Measurements from ENCODE around the gene NOP9. TPM values are rescaled to one million over a fixed set of nuclear protein-coding genes. Genes with fewer than 3 reads are reported as not detected.

NOP9 gene
- total and polyA plus RNA-seq, 7 donors, result 7.8 to 29.0 (median 14.6) TPM

DNA sequence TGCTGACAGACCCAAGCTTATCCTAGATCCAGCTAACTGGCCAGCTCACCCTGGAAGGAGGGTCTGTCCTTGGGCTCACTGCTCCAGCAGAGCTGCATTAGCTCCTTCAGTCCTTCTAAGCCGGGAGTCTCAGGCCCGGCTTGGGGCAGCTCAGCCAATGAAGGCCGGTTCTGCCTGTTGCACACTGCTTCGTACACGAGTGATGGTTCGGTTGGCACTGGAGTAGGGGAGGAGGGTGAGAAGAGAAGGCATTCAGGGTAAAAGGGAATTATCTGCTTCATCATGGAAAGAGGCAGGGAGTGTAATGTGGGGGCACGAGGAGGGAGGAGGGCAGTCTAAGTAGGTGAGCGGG, 38.1 kb downstream of the NOP9 start:
- no peak overlapping the region for H3K27ac ChIP-seq
- H3K36me3 ChIP-seq, result no peaks in the 10 kb centered on the region
- H3K4me3 ChIP-seq, result no peak overlapping the region
- DNase-seq, result no peak
- no peaks in the 10 kb centered on the region for H3K9me3 ChIP-seq
- H3K27me3 ChIP-seq, result peaks cover 8 to 59% (median 50%) of the 10 kb centered on the region in 3 donors
- TF ChIP-seq POLR2AphosphoS5 (IDR thresholded peaks at IDR 0.05) (no peak), EP300 (IDR thresholded peaks at IDR 0.05) (no peak), POLR2A (IDR thresholded peaks at IDR 0.05) (no peak)
- TF ChIP-seq, protein P1, sequence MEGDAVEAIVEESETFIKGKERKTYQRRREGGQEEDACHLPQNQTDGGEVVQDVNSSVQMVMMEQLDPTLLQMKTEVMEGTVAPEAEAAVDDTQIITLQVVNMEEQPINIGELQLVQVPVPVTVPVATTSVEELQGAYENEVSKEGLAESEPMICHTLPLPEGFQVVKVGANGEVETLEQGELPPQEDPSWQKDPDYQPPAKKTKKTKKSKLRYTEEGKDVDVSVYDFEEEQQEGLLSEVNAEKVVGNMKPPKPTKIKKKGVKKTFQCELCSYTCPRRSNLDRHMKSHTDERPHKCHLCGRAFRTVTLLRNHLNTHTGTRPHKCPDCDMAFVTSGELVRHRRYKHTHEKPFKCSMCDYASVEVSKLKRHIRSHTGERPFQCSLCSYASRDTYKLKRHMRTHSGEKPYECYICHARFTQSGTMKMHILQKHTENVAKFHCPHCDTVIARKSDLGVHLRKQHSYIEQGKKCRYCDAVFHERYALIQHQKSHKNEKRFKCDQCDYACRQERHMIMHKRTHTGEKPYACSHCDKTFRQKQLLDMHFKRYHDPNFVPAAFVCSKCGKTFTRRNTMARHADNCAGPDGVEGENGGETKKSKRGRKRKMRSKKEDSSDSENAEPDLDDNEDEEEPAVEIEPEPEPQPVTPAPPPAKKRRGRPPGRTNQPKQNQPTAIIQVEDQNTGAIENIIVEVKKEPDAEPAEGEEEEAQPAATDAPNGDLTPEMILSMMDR (IDR thresholded peaks at IDR 0.05), result no peak
- 95 to 96% methylated on average over 8 of the region's 8 CpGs for WGBS, 2 donors
- intact Hi-C loops (cut with DNase I), result loop anchor here (10.0 kb wide), 1 partner anchor 337 kb away; no protein-coding TSS in a partner anchor
- peaks cover 0 to 27% (median 21%) of the 10 kb centered on the region in 4 donors for H3K4me1 ChIP-seq

DNA sequence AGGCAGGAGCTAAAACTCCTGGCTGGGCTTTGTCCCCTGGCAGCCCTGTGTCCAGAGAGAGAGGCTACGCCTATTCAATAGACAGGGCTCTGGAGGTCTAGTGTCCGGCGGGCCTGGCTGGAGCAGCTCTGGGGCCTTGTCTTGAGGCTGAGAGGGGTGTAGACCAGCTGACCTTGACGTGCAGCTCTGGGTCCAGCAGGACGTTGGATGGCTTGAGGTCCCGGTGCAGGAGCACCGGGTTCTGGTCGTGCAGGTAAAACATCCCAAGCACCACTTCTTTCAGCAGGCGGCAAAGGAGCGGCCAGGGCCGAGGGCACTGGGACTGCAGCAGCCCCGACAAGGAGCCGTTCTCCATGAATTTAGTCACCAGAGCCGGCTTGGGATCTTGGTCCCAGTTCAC, 39.2 kb downstream of the NOP9 start:
- 80 to 85% methylated on average over 14 of the region's 14 CpGs for WGBS, 2 donors
- H3K27me3 ChIP-seq, result peaks cover 8 to 48% (median 42%) of the 10 kb centered on the region in 3 donors
- TF ChIP-seq, protein P1 (IDR thresholded peaks at IDR 0.05), result no peak
- TF ChIP-seq EP300 (IDR thresholded peaks at IDR 0.05), result no peak
- no peak for TF ChIP-seq POLR2A (IDR thresholded peaks at IDR 0.05)
- no peak for TF ChIP-seq POLR2AphosphoS5 (IDR thresholded peaks at IDR 0.05)
- no peak overlapping the region for H3K27ac ChIP-seq
- H3K4me3 ChIP-seq, result peak overlapping the region in 3 of 4 donors; percentile 38 to 40 (median 40)
- intact Hi-C loops (cut with DNase I), result loop anchor here (10.0 kb wide), 1 partner anchor 336 kb away; no protein-coding TSS in a partner anchor
- DNase-seq, result no peak
- H3K9me3 ChIP-seq, result no peaks in the 10 kb centered on the region
- H3K4me1 ChIP-seq, result peaks cover 0 to 18% (median 12%) of the 10 kb centered on the region in 4 donors
- H3K36me3 ChIP-seq, result no peaks in the 10 kb centered on the region

DNA sequence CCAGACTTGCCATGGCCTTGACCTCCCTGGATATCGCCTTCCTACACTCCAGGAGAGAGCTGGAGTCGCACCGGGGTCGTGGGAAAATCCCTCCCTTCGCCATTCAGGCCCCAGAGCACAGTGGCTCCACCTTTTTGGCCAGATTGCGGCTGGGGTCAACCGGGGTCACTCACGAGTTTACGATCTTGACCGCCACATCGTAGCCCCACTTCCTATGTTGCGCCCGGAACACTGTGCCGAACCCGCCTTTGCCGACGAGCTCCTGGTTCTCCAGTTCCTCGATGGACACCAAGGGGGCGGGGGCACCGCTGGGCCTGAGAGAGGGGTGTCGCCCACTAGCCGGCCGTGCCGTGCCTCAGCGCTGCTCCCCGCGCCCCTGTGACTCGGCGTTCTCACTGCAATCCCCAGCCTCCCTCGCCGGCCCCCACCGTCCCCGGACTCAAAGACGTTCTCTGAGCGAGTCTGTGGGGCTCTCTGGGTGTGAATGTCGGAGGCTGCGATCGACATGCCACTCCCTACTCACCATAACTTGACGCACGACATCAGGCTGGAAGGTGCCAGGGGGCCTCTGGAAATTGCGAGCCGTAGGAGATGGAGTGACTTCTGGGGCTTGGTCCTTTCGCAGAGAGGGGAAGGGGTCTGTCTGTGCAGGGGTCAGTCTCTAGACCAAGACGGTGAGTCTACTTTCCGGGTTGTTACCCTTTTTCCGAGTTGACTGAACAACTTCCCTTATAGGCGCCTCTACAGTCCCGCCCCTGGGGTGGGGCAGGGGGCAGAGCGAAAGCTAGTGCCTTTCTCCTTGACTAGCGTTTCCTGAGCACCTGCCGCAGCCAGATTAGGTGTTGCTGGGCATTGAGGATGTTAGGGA, 39.9 kb downstream of the NOP9 start, which contains the start of gene RIPK3:
RIPK3 (minus strand) TSS at position 708 of the 868 bp plus-strand sequence; CDS start at position 543, 165 bp downstream.
- 3 to 7% methylated on average over 51 of the region's 51 CpGs for WGBS, 2 donors
- TF ChIP-seq, protein P1 (IDR thresholded peaks at IDR 0.05), result no peak
- TF ChIP-seq POLR2A (IDR thresholded peaks at IDR 0.05), result peak in 1 of 2 donors; percentile 35
- Histone ChIP-seq H3K4me3 (peak within 1 kb of the TSS in 3 of 4 donors; percentile 38 to 40 (median 40)), H3K27ac (peak within 1 kb of the TSS in 3 of 4 donors; percentile 25 to 64 (median 49)), H3K9me3 (no peaks in the 10 kb centered on the region), H3K36me3 (no peaks in the 10 kb centered on the region), H3K27me3 (peaks cover 5 to 42% (median 36%) of the 10 kb centered on the region in 3 donors), H3K4me1 (peaks cover 0 to 11% (median 7%) of the 10 kb centered on the region in 4 donors)
- DNase-seq, result no peak
- intact Hi-C loops (cut with DNase I), result loop anchor here (10.0 kb wide), 1 partner anchor 335 kb away; no protein-coding TSS in a partner anchor

DNA sequence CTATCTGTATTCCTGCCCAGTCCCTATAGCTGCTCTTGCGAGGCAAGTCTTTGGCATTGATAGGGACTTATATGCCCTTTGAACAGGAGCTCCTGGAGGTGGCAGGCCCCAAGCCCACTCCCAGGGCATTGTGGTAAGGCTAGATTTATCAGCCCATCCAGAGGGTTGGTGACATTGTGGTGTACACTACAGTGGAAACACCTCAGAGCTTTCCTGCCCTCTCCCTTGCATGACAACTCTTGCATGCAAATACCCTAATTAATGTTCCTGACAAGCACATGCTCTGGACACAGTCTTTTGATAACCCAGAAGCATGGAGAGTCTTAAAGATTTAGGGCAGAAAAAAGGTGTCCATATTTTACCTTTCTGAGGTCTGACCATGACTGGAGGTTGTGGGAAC, 41.0 kb downstream of the NOP9 start:
- intact Hi-C loops (cut with DNase I), result no loop called here
- no peak overlapping the region for H3K27ac ChIP-seq
- H3K27me3 ChIP-seq, result peaks cover 0 to 34% (median 25%) of the 10 kb centered on the region in 3 donors
- 98% methylated on average over 1 of the region's 1 CpG for WGBS, 2 donors
- no peak for DNase-seq
- H3K4me1 ChIP-seq, result peaks cover 0 to 4% (median 0%) of the 10 kb centered on the region in 4 donors
- no peaks in the 10 kb centered on the region for H3K9me3 ChIP-seq
- no peaks in the 10 kb centered on the region for H3K36me3 ChIP-seq
- H3K4me3 ChIP-seq, result no peak overlapping the region
- TF ChIP-seq POLR2AphosphoS5 (IDR thresholded peaks at IDR 0.05), result no peak

DNA sequence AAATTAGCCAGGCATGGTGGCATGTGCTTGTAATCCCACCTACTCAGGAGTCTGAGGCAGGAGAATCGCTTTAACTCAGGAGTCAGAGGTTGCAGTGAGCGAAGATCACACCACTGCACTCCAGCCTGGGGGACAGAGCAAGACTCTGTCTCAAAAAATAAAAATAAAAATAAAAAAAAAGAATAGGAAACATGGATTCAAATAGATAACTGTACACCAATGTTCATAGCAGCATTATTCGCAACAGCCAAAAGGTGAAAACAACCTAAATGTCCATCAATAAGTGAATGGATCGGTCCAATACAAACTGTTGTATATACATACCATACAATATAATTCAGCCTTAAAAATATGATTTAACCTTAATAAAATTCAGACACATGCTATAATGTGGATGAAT, 43.2 kb downstream of the NOP9 start:
- H3K27ac ChIP-seq, result no peak overlapping the region
- H3K9me3 ChIP-seq, result no peaks in the 10 kb centered on the region
- no peak for TF ChIP-seq EP300 (IDR thresholded peaks at IDR 0.05)
- TF ChIP-seq POLR2A (IDR thresholded peaks at IDR 0.05), result no peak
- no peak for TF ChIP-seq POLR2AphosphoS5 (IDR thresholded peaks at IDR 0.05)
- TF ChIP-seq, protein P1 (IDR thresholded peaks at IDR 0.05), result no peak
- H3K27me3 ChIP-seq, result peaks cover 0 to 21% (median 6%) of the 10 kb centered on the region in 3 donors
- no peak overlapping the region for H3K4me3 ChIP-seq
- intact Hi-C loops (cut with DNase I), result no loop called here
- no peak for DNase-seq
- H3K4me1 ChIP-seq, result peaks cover 0 to 4% (median 0%) of the 10 kb centered on the region in 4 donors
- WGBS, 2 donors, result 97% methylated on average over 4 of the region's 4 CpGs
- no peaks in the 10 kb centered on the region for H3K36me3 ChIP-seq

Measured in sigmoid colon (tissue), 7 donors.